GM18498 (cell line): ENCODE results near the gene ANKRD17.

Source experiments
- ATAC-seq: cut with Tn5 transposase; IDR thresholded peaks from one replicate; pipeline ENCODE4 v1.9.1; 2021; ENCODE audit warnings: mild to moderate bottlenecking, moderate library complexity; ENCODE audit not compliant: unreplicated experiment

The ANKRD17 gene

GRCh38 chr4:73064536-73064935 is 194.1 kb downstream of the ANKRD17 start:
- ATAC-seq: no peak

GRCh38 chr4:73055241-73055897 is 203.2 kb downstream of the ANKRD17 start:
- peak; percentile 92 for ATAC-seq

GRCh38 chr4:73053974-73054480 is 204.6 kb downstream of the ANKRD17 start:
- no peak for ATAC-seq

- no peak for ATAC-seq
Measured at GRCh38 chr4:73053076-73053475, 205.5 kb downstream of the ANKRD17 start.

- no peak for ATAC-seq
Measured at GRCh38 chr4:73051625-73052024, 207.0 kb downstream of the ANKRD17 start.

- no peak for ATAC-seq
Measured at GRCh38 chr4:73045879-73046278, 212.7 kb downstream of the ANKRD17 start.

- no peak for ATAC-seq
Measured at GRCh38 chr4:73037057-73037456, 221.5 kb downstream of the ANKRD17 start.

- ATAC-seq: peak; percentile 57
Measured at GRCh38 chr4:73036123-73036522, 222.5 kb downstream of the ANKRD17 start.

GRCh38 chr4:73034896-73035295 is 223.7 kb downstream of the ANKRD17 start:
- no peak for ATAC-seq

GRCh38 chr4:73028621-73029020 is 230.0 kb downstream of the ANKRD17 start:
- no peak for ATAC-seq
